Muscle of leg (tissue), 11 donors: ENCODE results near the gene SETD1A. TPM values are rescaled to one million over a fixed set of nuclear protein-coding genes. Genes with fewer than 3 reads are reported as not detected.

Source experiments
- DNase-seq: peaks from one replicate; pipeline ENCODE4 v3.0.0; 2013
- H3K27ac ChIP-seq: one replicate; pipeline ENCODE4 v1.5.1; 2013; ENCODE audit warnings: mild to moderate bottlenecking, low read length, control low read depth
- H3K27me3 ChIP-seq: one replicate; pipeline ENCODE4 v1.6.1; 2013; ENCODE audit warnings: low read length; ENCODE audit not compliant: control insufficient read depth, insufficient read depth
- H3K36me3 ChIP-seq: one replicate; pipeline ENCODE4 v1.6.1; 2013; ENCODE audit warnings: low read length; ENCODE audit not compliant: control insufficient read depth, insufficient read depth
- H3K4me1 ChIP-seq: one replicate; pipeline ENCODE4 v1.6.1; 2013; ENCODE audit warnings: low read length; ENCODE audit not compliant: control insufficient read depth, insufficient read depth
- H3K4me3 ChIP-seq: one replicate; pipeline ENCODE4 v1.5.1; 2013; ENCODE audit warnings: low read length, control low read depth
- H3K9me3 ChIP-seq: replicated peaks from 2 replicates; pipeline ENCODE4 v1.6.1; 2013; ENCODE audit warnings: low read depth, low read length; ENCODE audit not compliant: control insufficient read depth
- WGBS: methylation state at CpG from one replicate; pipeline ENCODE4 v1.1.5; 2013; ENCODE audit warnings: missing lambda C conversion rate; ENCODE audit not compliant: insufficient coverage; 5-methylcytosine and 5-hydroxymethylcytosine counted together
- polyA plus RNA-seq, 8 donors: library from polyadenylated mRNA; unstranded; fragments of 120-200 nt; gene quantifications; one replicate each; pipeline versions ENCODE4 v1.2.1 to v1.2.3, GENCODE V29; 2013; ENCODE audit warnings: inconsistent platforms in 1 of 8, low replicate concordance in 1 of 8; ENCODE audit not compliant: insufficient read length in 8 of 8, insufficient read depth in 1 of 8
- total RNA-seq: library from RNA; stranded (reverse); fragments of 120-200 nt; gene quantifications from one replicate; pipeline ENCODE4 v1.2.4, GENCODE V29; 2013

SETD1A gene
- total and polyA plus RNA-seq, 9 donors, result 2.7 to 16.5 (median 12.8) TPM

DNA sequence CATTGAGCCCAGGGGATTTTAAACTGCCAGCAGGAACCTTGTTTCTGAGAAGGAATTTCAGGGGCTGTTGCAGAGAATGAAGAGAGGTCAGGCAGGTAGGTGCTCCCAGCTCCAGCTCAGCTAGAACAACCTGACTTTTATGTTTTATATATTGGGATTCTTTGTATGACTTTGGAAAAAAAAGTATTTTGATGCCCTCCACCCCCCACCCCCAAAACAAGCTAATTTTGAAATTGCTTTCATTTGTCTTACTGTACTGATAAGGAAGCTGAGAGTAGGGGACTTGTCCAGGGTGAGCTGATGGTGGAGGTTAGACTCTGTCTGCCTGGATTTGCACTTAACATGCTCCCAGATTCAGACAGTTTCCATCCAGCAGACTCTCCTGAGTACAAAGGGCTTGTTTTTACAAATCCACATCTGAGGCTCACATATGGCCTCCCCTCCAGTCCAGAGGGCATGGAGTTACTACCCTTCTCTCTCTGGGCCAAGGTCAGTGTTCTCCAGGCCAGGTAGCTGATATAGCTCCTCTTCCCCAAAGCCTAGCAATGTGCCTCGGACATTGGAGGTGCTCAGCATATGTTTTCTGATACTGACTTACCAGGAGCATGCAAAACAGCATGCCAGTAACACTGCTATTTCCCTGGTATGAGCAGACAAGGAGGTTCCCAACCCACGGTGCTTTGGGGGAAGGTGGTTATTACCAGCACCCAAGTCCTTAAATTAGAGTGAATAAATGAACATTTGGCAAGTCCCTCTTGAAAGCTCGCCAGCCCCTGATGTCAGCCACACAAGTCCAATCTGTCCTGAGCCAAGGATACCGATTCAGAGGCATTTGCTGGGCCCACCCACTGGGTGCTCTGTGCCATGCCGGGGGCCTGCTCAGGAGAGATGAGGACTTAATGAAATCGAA lies 41.6 kb downstream of the SETD1A start:
- 56% methylated on average over 4 of the region's 6 CpGs for WGBS
- H3K36me3 ChIP-seq, result no peaks in the 10 kb centered on the region
- no peaks in the 10 kb centered on the region for H3K9me3 ChIP-seq
- peak overlapping the region; percentile 2 for H3K27ac ChIP-seq
- peaks cover 44% of the 10 kb centered on the region for H3K4me1 ChIP-seq
- no peak overlapping the region for H3K4me3 ChIP-seq
- DNase-seq, result no peak
- peaks cover 9% of the 10 kb centered on the region for H3K27me3 ChIP-seq

DNA sequence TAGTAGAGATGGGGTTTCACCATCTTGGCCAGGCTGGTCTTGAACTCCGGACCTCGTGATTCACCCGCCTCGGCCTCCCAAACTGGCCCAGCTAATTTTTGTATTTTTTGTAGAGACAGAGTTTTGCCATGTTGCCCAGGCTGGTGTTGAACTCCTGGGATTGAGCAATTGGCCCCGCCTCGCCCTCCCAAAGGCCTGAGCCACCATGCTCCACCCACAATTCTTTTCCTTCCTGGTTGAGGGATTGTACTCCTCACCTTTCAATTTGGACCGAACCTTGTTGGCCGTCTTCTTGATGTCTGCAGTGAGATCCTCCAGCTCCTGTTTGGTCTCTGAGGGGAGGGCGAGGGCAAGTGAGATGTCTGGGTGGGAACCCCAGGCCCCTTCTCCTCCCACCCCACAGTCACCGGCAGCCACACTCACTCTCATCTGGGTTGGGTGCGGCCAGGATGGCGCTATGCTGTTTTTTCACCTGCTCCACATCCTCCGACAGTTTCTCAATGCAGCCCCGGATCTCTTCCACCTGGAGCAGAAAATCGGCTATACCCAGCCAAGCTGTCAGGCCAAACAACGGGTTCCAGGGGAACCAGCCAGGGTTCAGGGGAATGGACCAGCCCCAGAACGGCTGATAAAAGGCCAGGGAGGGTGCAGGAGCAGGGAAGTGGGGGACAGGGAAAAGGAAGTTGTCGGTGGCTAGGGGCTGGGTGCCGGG lies 43.3 kb downstream of the SETD1A start:
- Histone ChIP-seq H3K4me1 (peaks cover 44% of the 10 kb centered on the region), H3K27ac (no peak overlapping the region), H3K36me3 (no peaks in the 10 kb centered on the region), H3K9me3 (no peaks in the 10 kb centered on the region), H3K4me3 (no peak overlapping the region), H3K27me3 (peaks cover 9% of the 10 kb centered on the region)
- 85% methylated on average over 12 of the region's 19 CpGs for WGBS
- no peak for DNase-seq

- H3K36me3 ChIP-seq, result no peaks in the 10 kb centered on the region
- H3K4me1 ChIP-seq, result peaks cover 38% of the 10 kb centered on the region
- H3K27ac ChIP-seq, result no peak overlapping the region
- no peak for DNase-seq
- peaks cover 7% of the 10 kb centered on the region for H3K27me3 ChIP-seq
- 52% methylated on average over 13 of the region's 16 CpGs for WGBS
- no peak overlapping the region for H3K4me3 ChIP-seq
- no peaks in the 10 kb centered on the region for H3K9me3 ChIP-seq
Measured at GRCh38 chr16:31001507-31002249, 44.1 kb downstream of the SETD1A start.

GRCh38 chr16:31002250-31002700 lies 44.7 kb downstream of the SETD1A start:
- DNase-seq, result no peak
- Histone ChIP-seq H3K27ac (no peak overlapping the region), H3K36me3 (no peaks in the 10 kb centered on the region), H3K4me1 (peaks cover 33% of the 10 kb centered on the region), H3K27me3 (peaks cover 10% of the 10 kb centered on the region), H3K9me3 (no peaks in the 10 kb centered on the region), H3K4me3 (no peak overlapping the region)
- WGBS, result 37% methylated on average over 9 of the region's 10 CpGs

GRCh38 chr16:31002862-31003341 lies 45.3 kb downstream of the SETD1A start:
- peak; percentile 74 for DNase-seq
- Histone ChIP-seq H3K9me3 (no peaks in the 10 kb centered on the region), H3K27ac (peak overlapping the region; percentile 65)

DNA sequence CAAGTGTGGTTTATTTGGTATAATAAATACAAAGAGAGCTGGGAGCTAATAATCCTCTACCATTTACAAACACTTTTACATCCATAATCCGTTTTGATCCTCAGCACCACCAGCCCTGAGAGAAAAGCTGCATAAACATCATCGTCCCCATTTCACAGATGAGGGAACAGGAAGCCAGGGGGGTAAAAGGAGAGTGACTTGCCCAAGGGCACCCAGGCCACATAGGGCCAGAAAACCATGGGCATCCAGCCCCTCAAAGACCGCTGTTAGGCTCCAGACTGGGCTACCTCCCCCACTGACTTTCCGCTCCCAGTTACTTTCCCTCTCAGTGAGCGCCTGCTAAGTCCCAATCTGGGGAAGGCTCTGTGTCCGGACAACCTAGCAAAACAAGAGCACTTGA lies 46.2 kb downstream of the SETD1A start:
- no peak overlapping the region for H3K27ac ChIP-seq
- peaks cover 18% of the 10 kb centered on the region for H3K4me1 ChIP-seq
- no peak for DNase-seq
- H3K9me3 ChIP-seq, result no peaks in the 10 kb centered on the region
- H3K27me3 ChIP-seq, result peaks cover 16% of the 10 kb centered on the region
- H3K4me3 ChIP-seq, result no peak overlapping the region
- no peaks in the 10 kb centered on the region for H3K36me3 ChIP-seq
- whole genome bisulfite sequencing, result 100% methylated on average over 1 of the region's 6 CpGs

More at GRCh38 chr16:31002862-31003341, 45.3 kb downstream of the SETD1A start:
- H3K36me3 ChIP-seq, result no peaks in the 10 kb centered on the region
- peaks cover 27% of the 10 kb centered on the region for H3K4me1 ChIP-seq
- peaks cover 14% of the 10 kb centered on the region for H3K27me3 ChIP-seq
- WGBS, result 12% methylated on average over 6 of the region's 9 CpGs
- no peak overlapping the region for H3K4me3 ChIP-seq

- Histone ChIP-seq H3K36me3 (no peaks in the 10 kb centered on the region), H3K4me3 (no peak overlapping the region), H3K27me3 (peaks cover 22% of the 10 kb centered on the region), H3K9me3 (no peaks in the 10 kb centered on the region), H3K27ac (no peak overlapping the region), H3K4me1 (peaks cover 18% of the 10 kb centered on the region)
- DNase-seq, result no peak
- 72% methylated on average over 2 of the region's 2 CpGs for WGBS
Measured at GRCh38 chr16:31004658-31005057, 47.1 kb downstream of the SETD1A start.

- no peak for DNase-seq
- H3K27ac ChIP-seq, result no peak overlapping the region
- peaks cover 24% of the 10 kb centered on the region for H3K4me1 ChIP-seq
- H3K27me3 ChIP-seq, result peaks cover 26% of the 10 kb centered on the region
- no peaks in the 10 kb centered on the region for H3K36me3 ChIP-seq
- no peak overlapping the region for H3K4me3 ChIP-seq
- 52% methylated on average over 8 of the region's 16 CpGs for WGBS
- H3K9me3 ChIP-seq, result no peaks in the 10 kb centered on the region
Measured at GRCh38 chr16:31005350-31006085, 48.0 kb downstream of the SETD1A start.

DNA sequence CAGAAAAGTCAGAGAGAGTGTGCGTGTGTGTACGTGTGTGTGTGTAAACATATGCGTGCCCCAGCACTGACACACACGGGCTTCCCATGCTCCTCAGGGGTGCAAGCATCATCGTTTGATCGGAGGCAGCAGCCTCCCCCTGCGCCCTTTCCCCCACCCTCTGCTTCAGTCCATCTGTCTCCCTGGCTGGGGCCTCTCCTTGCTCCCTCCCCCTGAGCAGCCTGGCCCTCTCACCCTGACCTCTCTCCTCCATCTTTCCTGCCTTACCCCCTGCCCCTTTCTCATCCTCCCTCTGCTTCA lies 48.5 kb downstream of the SETD1A start:
- 23% methylated on average over 4 of the region's 7 CpGs for WGBS
- Histone ChIP-seq H3K36me3 (no peaks in the 10 kb centered on the region), H3K27ac (no peak overlapping the region), H3K9me3 (no peaks in the 10 kb centered on the region), H3K4me3 (no peak overlapping the region), H3K27me3 (peaks cover 28% of the 10 kb centered on the region), H3K4me1 (peaks cover 28% of the 10 kb centered on the region)
- DNase-seq, result no peak
